Fibroblast of peridontal ligament (primary cell): ENCODE data around the gene NELFB.

Source experiments
- DNase-seq: peaks from one replicate; pipeline ENCODE4 v3.0.0-alpha.2; 2010; ENCODE audit errors: extremely low read depth

The NELFB gene

GRCh38 chr9:137223078-137223970, 31.8 kb upstream of the NELFB start:
- DNase-seq, result peak; percentile 99

- DNase-seq, result no peak
These were observed 30.1 kb upstream of the NELFB start, which contains the start of gene CYSRT1 for GRCh38 chr9:137224830-137225694. Gene CYSRT1 (plus strand): TSS chr9:137225174. CDS start chr9:137225622, 448 bp downstream.

- DNase-seq, result no peak
These were observed 29.3 kb upstream of the NELFB start for GRCh38 chr9:137225699-137226331.

GRCh38 chr9:137226338-137227053, 28.6 kb upstream of the NELFB start:
- DNase-seq, result no peak

- DNase-seq, result peak; percentile 59
These were observed 27.9 kb upstream of the NELFB start, which contains the start of gene RNF224 for GRCh38 chr9:137227054-137227852. Gene RNF224 (plus strand): TSS chr9:137227502. CDS start chr9:137228336, 834 bp downstream.

- no peak for DNase-seq
These were observed 27.1 kb upstream of the NELFB start for GRCh38 chr9:137227853-137228505.

- DNase-seq, result no peak
These were observed 26.6 kb upstream of the NELFB start for GRCh38 chr9:137228506-137228967.

GRCh38 chr9:137228968-137229896, 25.9 kb upstream of the NELFB start:
- no peak for DNase-seq

- DNase-seq, result no peak
These were observed 25.0 kb upstream of the NELFB start for GRCh38 chr9:137229903-137230704.

GRCh38 chr9:137230705-137231371, 24.3 kb upstream of the NELFB start, which contains the start of gene SLC34A3:
Gene SLC34A3 (plus strand): TSS chr9:137230901. CDS start chr9:137231703, 802 bp downstream.
- DNase-seq, result no peak

GRCh38 chr9:137231372-137232039, 23.6 kb upstream of the NELFB start:
- no peak for DNase-seq

GRCh38 chr9:137232101-137232500, 23.0 kb upstream of the NELFB start:
- DNase-seq, result no peak

GRCh38 chr9:137232510-137232909, 22.6 kb upstream of the NELFB start:
- no peak for DNase-seq

- DNase-seq, result no peak
These were observed 21.8 kb upstream of the NELFB start for GRCh38 chr9:137233143-137233980.

GRCh38 chr9:137234055-137234697, 21.0 kb upstream of the NELFB start:
- DNase-seq, result no peak
